ENCODE data around the gene PTPRN2. TPM values are rescaled to one million over a fixed set of nuclear protein-coding genes. Genes with fewer than 3 reads are reported as not detected.

PTPRN2 gene
- total RNA-seq, 2 donors from 2014 or later, result 26.1 to 55.5 TPM

DNA sequence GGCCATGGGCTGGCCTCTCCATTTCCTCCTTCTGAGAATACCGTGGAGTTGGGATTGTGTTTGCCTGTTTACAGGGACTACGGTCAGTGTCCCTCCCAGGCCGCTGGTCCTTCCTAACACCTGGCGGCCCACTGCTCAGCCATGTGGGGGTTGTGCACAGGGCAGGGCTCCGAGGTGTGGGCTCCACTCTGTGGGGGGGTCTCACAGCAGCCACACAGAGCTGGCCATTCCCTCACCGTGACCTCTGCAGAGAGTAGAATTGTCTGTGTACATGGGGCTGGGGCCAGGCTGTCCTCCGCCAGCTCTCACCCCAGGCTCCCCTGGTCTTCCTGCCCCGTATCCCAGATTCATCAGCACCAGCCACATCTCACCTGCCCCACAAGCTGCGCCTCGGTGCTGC lies 60.1 kb downstream of the PTPRN2 start:
- Histone ChIP-seq H3K27ac (no peak overlapping the region), H3K9me3 (no peaks in the 10 kb centered on the region), H3K4me3 (no peak overlapping the region), H3K36me3 (no peaks in the 10 kb centered on the region), H3K4me1 (replicated peaks) (no peaks in the 10 kb centered on the region), H3K27me3 (replicated peaks; ENCODE audit: insufficient read depth) (no peaks in the 10 kb centered on the region)
- 90% methylated on average over 9 of the region's 10 CpGs for WGBS
- TF ChIP-seq POLR2A (IDR thresholded peaks at IDR 0.05) (no peak), POLR2AphosphoS5 (IDR thresholded peaks at IDR 0.05) (no peak)
- TF ChIP-seq, protein P1, sequence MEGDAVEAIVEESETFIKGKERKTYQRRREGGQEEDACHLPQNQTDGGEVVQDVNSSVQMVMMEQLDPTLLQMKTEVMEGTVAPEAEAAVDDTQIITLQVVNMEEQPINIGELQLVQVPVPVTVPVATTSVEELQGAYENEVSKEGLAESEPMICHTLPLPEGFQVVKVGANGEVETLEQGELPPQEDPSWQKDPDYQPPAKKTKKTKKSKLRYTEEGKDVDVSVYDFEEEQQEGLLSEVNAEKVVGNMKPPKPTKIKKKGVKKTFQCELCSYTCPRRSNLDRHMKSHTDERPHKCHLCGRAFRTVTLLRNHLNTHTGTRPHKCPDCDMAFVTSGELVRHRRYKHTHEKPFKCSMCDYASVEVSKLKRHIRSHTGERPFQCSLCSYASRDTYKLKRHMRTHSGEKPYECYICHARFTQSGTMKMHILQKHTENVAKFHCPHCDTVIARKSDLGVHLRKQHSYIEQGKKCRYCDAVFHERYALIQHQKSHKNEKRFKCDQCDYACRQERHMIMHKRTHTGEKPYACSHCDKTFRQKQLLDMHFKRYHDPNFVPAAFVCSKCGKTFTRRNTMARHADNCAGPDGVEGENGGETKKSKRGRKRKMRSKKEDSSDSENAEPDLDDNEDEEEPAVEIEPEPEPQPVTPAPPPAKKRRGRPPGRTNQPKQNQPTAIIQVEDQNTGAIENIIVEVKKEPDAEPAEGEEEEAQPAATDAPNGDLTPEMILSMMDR (IDR thresholded peaks at IDR 0.05), result no peak
- DNase-seq (ENCODE audit: low spot score), result no peak
- intact Hi-C loops (cut with DNase I), result no loop called here

DNA sequence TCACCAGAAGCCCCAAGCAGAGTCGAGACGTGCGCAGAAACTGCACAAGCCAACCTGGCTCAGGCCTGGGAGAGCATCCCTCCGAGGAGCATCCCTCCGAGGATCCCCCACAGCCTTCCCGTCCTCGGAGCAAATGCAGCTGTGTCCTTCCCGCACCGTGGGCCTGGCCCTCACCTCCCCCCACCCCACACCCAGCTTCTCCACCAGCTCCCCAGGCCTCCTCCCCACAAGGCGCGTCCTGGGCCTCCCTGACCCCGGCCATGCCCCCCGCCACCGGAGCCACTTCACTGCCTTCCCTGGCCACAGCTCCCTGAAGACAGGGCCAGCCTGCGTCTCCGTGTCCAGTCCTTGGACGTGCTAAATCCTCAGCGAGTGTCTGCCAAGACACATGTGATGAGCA lies 60.6 kb downstream of the PTPRN2 start:
- intact Hi-C loops (cut with DNase I), result no loop called here
- Histone ChIP-seq H3K27me3 (replicated peaks; ENCODE audit: insufficient read depth) (no peaks in the 10 kb centered on the region), H3K36me3 (no peaks in the 10 kb centered on the region), H3K4me1 (replicated peaks) (no peaks in the 10 kb centered on the region), H3K9me3 (no peaks in the 10 kb centered on the region), H3K4me3 (no peak overlapping the region), H3K27ac (no peak overlapping the region)
- 88% methylated on average over 18 of the region's 18 CpGs for WGBS
- no peak for DNase-seq (ENCODE audit: low spot score)
- TF ChIP-seq POLR2A (IDR thresholded peaks at IDR 0.05) (no peak), POLR2AphosphoS5 (IDR thresholded peaks at IDR 0.05) (no peak)
- TF ChIP-seq, protein P1 (IDR thresholded peaks at IDR 0.05), result no peak

DNA sequence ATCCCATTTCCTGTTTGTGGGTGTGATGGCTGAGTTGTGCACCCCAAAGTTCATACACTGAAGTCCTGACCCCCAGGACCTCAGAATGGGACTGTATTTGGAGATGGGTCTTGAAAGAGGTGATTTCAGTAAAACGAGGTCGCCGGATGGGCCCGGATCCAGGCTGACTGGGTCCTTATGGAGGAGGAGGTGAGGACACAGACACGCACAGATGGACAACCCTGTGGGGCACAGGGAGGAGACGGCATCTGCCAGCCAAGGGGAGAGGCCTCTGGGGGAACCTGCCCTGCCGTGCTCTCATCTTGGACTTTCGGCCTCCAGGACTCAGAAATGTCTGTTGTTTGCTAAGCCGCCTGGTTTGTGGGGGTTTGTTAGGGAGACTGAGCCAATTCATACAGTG lies 61.1 kb downstream of the PTPRN2 start:
- TF ChIP-seq POLR2AphosphoS5 (IDR thresholded peaks at IDR 0.05) (no peak), POLR2A (IDR thresholded peaks at IDR 0.05) (no peak)
- TF ChIP-seq, protein P1 (IDR thresholded peaks at IDR 0.05), result no peak
- no peaks in the 10 kb centered on the region for H3K27me3 ChIP-seq (replicated peaks; ENCODE audit: insufficient read depth)
- no peaks in the 10 kb centered on the region for H3K9me3 ChIP-seq
- 87% methylated on average over 9 of the region's 9 CpGs for WGBS
- H3K36me3 ChIP-seq, result no peaks in the 10 kb centered on the region
- H3K4me3 ChIP-seq, result no peak overlapping the region
- intact Hi-C loops (cut with DNase I), result no loop called here
- no peak overlapping the region for H3K27ac ChIP-seq
- no peaks in the 10 kb centered on the region for H3K4me1 ChIP-seq (replicated peaks)
- no peak for DNase-seq (ENCODE audit: low spot score)

DNA sequence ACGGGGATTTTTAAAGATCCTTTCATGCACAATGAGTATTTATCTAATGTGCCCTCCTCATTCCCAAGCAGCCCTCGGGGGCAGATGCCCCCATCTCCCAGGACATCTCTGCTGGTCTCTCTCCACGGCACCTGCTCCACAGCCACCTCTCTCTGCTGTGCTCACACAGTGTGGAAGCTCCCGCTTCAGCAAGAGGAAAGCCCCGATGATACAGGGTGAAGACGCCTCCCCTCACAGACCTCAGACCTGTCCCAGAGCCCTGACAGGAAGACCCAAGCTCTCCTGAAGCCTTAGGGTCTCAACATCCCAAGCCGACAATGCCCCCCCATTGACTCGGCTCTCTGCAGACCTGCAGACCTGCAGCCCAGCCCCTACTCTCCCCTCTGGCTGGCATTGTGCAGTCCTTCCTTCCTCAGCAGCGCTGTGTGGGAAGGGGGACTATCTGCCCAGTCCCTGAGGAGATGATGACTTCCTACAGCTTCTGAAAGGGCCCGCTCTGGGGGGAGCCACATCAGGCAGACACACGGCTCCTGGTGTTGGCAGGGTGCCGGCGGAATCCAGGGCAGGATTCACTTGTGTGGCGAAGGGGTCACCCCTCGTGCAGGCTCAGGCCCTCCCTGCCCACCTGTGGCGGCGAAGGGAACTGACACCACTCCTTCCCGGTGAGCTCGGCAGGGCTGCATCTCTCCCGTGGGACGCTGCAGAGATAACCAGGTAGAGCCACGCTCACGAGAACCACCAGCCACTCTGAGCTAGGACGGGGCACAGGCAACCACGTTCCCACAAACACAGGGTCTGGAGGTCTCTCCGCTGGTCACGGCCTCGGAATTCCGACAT lies 61.8 kb downstream of the PTPRN2 start:
- Histone ChIP-seq H3K27ac (no peak overlapping the region), H3K9me3 (no peaks in the 10 kb centered on the region), H3K27me3 (replicated peaks; ENCODE audit: insufficient read depth) (no peaks in the 10 kb centered on the region), H3K4me1 (replicated peaks) (no peaks in the 10 kb centered on the region), H3K4me3 (no peak overlapping the region), H3K36me3 (no peaks in the 10 kb centered on the region)
- WGBS, result 78% methylated on average over 25 of the region's 29 CpGs
- intact Hi-C loops (cut with DNase I), result no loop called here
- TF ChIP-seq, protein P1 (IDR thresholded peaks at IDR 0.05), result no peak
- TF ChIP-seq POLR2AphosphoS5 (IDR thresholded peaks at IDR 0.05), result no peak
- TF ChIP-seq POLR2A (IDR thresholded peaks at IDR 0.05), result no peak
- no peak for DNase-seq (ENCODE audit: low spot score)
